ENCODE data around the gene GPRC6A.
"Not testable (repeated sequence)": the region's sequence is repeated elsewhere in the genome, so short reads cannot be mapped to it uniquely, and the experiment has no call there.

GPRC6A gene

DNA sequence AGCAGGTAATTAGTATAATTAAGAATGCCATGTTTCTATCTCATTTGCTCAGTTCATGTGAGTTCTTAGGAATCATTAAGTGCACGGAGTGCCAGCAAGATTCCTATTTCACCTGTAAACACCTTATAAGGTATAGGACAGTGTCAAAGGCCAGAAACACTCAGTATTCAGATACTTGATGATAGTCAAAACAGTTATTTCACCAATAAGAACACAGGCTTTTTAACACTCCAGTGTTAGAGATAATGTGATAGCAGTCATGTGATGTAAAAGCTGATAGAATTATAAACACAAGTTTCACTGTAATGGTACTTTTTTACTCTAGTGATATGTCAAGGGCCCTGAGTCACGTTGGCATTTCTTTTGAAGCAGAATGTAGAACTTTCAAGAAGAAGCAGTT is at the start of gene GPRC6A:
Gene GPRC6A (minus strand): TSS at position 101 of the 400 bp plus-strand sequence. CDS start 70 bp downstream, at position 31.
- DNase-seq (ENCODE audit: low read depth in 2 of 3, low spot score in 1 of 3) = no peak

GRCh38 chr6:116877743-116878142 is 48.9 kb upstream of the GPRC6A start:
- no peak for DNase-seq (ENCODE audit: low read depth in 2 of 3, low spot score in 1 of 3)

DNA sequence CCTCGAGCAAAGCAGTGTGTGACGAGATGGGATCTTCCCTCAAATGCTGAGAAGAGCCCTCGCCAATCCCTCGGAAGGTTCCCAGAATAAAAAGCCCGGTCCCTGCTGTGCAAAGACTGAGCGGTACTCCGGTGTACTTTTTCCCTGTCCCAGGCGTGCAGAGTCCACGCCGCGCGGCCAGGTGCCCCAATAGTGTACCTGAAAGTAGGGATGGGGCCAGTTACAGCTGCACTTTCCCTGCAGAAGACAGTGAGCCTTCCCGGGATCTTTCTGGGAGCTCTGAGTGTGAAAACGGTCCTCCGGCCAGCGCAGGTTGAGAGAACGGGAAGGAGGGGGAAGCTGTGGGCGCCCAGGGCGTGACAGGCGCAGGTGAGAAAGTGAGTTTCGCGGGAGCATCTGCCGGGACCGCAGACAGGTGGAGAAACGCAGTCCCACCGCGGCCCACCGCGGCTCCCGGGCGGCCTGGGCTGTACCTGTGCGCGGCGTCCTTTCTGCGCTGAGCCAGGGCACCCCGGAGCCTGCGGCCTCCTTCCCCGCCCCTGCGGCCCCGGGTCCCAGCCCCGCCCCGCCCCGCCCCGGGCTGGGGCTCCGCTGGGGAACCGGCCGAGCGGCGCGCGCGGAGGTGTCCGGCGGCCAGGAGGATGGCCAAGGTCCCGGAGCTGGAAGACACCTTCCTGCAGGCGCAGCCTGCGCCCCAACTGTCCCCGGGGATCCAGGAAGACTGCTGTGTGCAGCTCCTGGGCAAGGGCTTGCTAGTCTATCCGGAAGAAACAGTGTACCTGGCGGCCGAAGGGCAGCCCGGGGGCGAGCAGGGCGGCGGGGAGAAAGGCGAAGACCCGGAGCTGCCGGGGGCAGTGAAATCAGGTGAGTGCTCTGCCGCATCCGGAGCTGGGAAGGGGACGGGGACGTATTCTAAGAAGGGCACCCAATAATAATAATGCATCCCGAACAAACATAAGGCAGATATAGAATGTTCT is 48.0 kb upstream of the GPRC6A start, which contains the start of gene RFX6:
Gene RFX6 (plus strand): TSS at position 608 of the 977 bp plus-strand sequence. CDS start 34 bp downstream, at position 642.
- no peak for DNase-seq (ENCODE audit: low read depth in 2 of 3, low spot score in 1 of 3)

DNA sequence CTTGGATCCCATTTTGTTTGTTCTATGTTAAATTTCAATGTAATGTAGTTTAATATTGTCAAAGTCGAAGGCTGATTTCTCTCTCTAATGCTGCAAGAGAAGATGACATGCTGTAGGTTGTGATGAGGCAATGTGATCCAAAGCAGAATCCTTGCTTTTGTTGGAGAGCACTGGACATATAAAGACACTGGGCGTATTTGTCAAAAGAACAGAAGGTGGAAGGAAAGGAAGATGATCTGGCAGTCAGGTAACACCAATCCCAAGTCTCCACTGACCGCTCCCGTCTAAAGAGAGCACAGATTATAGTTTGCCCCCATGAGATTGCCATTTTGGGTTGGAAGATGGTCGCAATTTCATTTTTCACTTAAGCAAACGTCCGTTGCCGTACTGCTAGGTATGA is 47.2 kb upstream of the GPRC6A start:
- no peak for DNase-seq (ENCODE audit: low read depth in 2 of 3, low spot score in 1 of 3)

- DNase-seq (ENCODE audit: low read depth in 2 of 3, low spot score in 1 of 3) = no peak
Measured at GRCh38 chr6:116872771-116873170, 43.9 kb upstream of the GPRC6A start.

- DNase-seq (ENCODE audit: low read depth in 2 of 3, low spot score in 1 of 3) = no peak
Measured at GRCh38 chr6:116866281-116866871, 37.5 kb upstream of the GPRC6A start.

- no peak for DNase-seq (ENCODE audit: low read depth in 2 of 3, low spot score in 1 of 3)
Measured at GRCh38 chr6:116859264-116859663, 30.4 kb upstream of the GPRC6A start.

GRCh38 chr6:116858060-116858459 is 29.2 kb upstream of the GPRC6A start:
- no peak for DNase-seq (ENCODE audit: low read depth in 2 of 3, low spot score in 1 of 3)

GRCh38 chr6:116847227-116847626 is 18.3 kb upstream of the GPRC6A start:
- DNase-seq (ENCODE audit: low read depth in 2 of 3, low spot score in 1 of 3) = no peak

GRCh38 chr6:116842459-116842858 is 13.6 kb upstream of the GPRC6A start:
- no peak for DNase-seq (ENCODE audit: low read depth in 2 of 3, low spot score in 1 of 3)

GRCh38 chr6:116840091-116840490 is 11.2 kb upstream of the GPRC6A start:
- DNase-seq (ENCODE audit: low read depth in 2 of 3, low spot score in 1 of 3) = no peak

- DNase-seq (ENCODE audit: low read depth in 2 of 3, low spot score in 1 of 3) = no peak
Measured at GRCh38 chr6:116836606-116837342, 7.9 kb upstream of the GPRC6A start.

DNA sequence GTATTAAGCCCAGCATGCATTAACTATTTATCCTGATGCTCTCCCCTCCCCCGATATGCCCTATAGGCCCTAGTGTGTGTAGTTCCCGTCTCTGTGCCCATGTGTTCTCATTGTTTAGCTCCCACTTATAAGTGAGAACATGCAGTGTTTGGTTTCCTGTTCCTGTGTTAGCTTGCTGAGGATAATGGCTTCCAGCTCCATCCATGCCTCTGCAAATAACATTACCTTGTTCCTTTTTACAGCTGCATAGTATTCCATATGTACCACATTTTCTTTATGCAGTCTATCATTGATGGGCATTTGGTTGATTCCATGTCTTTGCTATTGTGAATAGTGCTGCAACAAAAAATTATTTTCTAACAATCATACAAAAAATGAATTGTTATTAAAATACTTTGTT is 5.6 kb upstream of the GPRC6A start:
- not testable (repeated sequence) for DNase-seq (ENCODE audit: low read depth in 2 of 3, low spot score in 1 of 3)

DNA sequence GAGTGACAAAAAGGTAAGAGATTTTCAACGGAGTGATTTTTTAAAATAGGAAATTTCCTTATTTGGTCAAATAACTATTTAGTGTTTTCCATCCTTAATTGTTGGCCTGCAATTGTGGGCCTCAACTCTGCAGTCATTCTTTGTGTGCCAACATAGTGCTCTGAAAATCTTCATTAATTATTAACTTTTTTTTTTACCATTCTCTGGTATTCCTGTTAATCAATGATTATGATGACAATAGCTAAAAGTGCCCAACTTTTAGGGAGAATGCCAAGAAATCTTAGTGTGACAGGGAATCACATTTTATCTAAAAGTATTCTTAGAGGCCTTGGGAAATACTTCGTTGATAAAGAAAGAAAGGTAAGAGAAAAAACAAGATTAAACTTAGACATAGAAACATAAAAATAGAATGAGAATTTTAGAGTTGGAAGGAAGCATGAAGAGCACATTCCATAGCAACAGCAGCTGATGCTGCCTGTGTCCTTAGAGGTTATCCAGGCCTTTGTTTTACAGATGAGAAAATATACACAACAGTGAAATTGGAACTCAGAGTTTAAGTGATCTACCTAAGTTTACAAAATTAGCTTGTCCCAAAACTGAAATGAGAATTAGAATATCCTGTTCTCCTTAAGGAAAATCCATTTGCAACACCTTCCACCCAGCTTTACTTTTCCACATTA is 1.2 kb downstream of the GPRC6A start:
- DNase-seq (ENCODE audit: low read depth in 2 of 3, low spot score in 1 of 3) = no peak

DNA sequence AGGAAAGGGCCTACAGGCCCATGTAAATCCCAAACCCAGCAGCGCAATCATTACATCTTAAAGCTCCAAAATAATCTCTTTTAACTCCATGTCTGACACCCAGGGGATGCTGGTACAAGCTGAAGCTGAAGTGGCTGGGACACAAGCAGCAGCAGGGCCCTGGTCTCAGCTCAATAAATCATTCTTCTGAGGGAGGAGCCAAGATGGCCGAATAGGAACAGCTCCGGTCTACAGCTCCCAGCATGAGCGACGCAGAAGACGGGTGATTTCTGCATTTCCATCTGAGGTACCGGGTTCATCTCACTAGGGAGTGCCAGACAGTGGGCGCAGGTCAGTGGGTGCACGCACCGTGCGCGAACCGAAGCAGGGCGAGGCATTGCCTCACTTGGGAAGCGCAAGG is 12.5 kb downstream of the GPRC6A start:
- DNase-seq (ENCODE audit: low read depth in 2 of 3, low spot score in 1 of 3) = not testable (repeated sequence)

DNA sequence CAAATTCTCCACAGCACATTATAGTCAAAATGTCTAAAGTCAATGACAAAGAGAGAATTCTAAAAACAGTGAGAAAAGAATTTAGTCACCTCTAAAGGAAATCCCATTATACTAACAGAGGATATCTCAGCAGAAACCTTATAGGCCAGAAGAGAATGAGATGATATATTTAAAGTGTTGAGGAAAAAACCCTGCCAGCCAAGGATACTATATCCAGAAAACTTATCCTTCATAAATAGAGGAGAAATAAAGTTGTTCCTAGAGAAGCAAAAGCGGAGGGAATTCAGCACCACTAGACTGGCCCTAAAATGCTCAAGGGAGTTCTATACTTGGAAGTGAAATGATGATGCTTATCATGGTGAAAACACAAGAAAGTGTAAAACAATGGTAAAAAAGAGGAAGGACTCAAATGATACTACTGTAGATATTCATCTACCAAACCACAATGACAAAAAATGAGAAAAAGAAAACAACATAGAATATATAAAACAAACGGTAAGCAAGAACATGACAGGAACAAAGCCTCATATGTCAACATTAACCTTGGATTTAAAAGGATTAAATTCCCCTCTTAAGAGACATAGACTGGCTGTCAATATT is 16.7 kb downstream of the GPRC6A start:
- no peak for DNase-seq (ENCODE audit: low read depth in 2 of 3, low spot score in 1 of 3)

DNA sequence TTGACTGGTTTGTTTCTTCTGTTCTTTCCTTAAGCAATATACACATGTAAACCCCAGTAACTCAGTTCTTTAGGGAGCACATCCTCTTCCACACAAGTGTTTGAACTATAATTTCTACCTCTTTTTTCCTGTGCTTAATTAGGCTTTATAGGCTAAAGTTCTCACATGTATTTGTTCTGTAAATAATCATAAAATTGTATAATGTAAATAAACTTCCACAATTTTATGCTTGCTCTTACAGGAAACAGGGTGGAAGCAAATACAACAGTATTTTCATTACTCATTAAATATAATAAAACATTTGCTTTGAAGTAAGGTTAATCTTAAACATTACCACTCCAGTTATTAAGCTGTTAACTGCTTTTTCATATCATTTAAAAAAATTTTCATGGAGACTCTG is 26.9 kb downstream of the GPRC6A start:
- DNase-seq (ENCODE audit: low read depth in 2 of 3, low spot score in 1 of 3) = no peak

DNA sequence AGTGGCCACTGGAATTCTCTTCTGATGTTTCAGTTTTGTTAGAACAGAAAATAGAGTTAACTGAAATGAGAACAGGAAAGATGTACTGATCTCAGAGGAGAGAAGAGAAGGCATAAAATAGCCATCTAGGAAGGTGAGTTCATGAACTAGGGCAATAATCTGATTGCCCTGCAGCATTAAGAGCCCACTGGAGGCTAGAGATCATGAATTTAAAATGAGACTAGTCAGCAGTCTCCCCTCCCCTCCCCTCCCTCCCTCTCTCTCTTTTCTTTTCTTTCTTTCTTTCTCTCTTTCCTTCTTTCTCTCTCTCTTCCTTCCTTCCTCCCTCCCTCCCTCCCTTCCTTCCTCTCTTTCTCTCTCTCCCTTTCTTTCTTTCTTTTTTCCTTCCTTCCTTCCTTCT is 28.9 kb downstream of the GPRC6A start:
- DNase-seq (ENCODE audit: low read depth in 2 of 3, low spot score in 1 of 3) = no peak

- DNase-seq (ENCODE audit: low read depth in 2 of 3, low spot score in 1 of 3) = no peak
Measured at GRCh38 chr6:116797585-116797984, 31.3 kb downstream of the GPRC6A start.

DNA sequence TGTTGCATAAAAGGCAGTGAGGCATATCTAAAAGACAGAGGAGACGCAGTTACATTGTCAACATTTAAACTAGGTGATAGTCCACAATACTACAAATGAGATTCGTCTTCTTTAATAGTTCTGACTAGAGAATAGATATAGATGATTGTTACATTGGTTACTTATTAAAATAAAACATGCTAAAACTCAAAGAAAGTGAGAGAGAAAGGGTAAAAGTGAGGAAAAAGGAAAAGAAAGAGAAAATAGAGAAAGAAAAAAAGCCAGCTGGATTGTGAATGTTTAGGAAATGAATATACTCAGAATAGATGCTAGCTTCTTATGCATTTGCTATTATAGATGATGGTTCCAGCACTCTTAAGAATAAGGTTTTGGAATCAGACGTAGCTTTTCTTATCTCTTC is 35.7 kb downstream of the GPRC6A start:
- DNase-seq (ENCODE audit: low read depth in 2 of 3, low spot score in 1 of 3) = no peak

- no peak for DNase-seq (ENCODE audit: low read depth in 2 of 3, low spot score in 1 of 3)
Measured at GRCh38 chr6:116783852-116784251, 45.0 kb downstream of the GPRC6A start.
